ENCODE measurements around the gene TASOR2. TPM values are rescaled to one million over a fixed set of nuclear protein-coding genes. Genes with fewer than 3 reads are reported as not detected.

TASOR2 gene
- total RNA-seq: 10 to 100 TPM; 41.9 to 45.4 TPM

GRCh38 chr10:5684318-5684970, at the start of gene TASOR2:
TSS of gene TASOR2 (plus strand) at chr10:5684838. CDS start at chr10:5720643, 35,805 bp downstream.
- intact Hi-C loops (cut with DNase I, micrococcal nuclease): loop anchor here (1.0 to 10.0 kb wide), 13 partner anchors 18 to 858 kb away; partner anchors contain the start of genes ASB13 (in 2 of the 2), GDI2 (in 2 of the 2), AKR1E2 (in 1 of the 2) and FBH1 (in 1 of the 2)
- peak; percentile 98 for DNase-seq
- ATAC-seq: peak; percentile 91
- Mint-ChIP-seq H3K27ac (peak within 1 kb of the TSS; percentile 92), H3K36me3 (ENCODE audit: low read depth) (peaks cover 5% of the 10 kb centered on the region), H3K9me3 (ENCODE audit: low read depth) (no peaks in the 10 kb centered on the region), H3K27me3 (no peaks in the 10 kb centered on the region), H3K4me1 (peaks cover 56% of the 10 kb centered on the region), H3K4me3 (peak within 1 kb of the TSS; percentile 96)
- CTCF ChIA-PET: interaction anchor here (0.8 to 1.2 kb wide), 3 partner anchors 14 to 422 kb away, joined by 3 read pairs; partner anchors contain the start of gene GDI2
- POLR2A ChIA-PET: interaction anchor here (0.7 to 1.3 kb wide), 4 partner anchors 8 to 206 kb away, joined by 3 to 5 read pairs (median 4); partner anchors contain the start of genes ANKRD16 and FBH1

GRCh38 chr10:5634918-5635317, 49.7 kb upstream of the TASOR2 start:
- ATAC-seq (no peak), DNase-seq (no peak)
- Mint-ChIP-seq H3K36me3 (ENCODE audit: low read depth) (peaks cover 4% of the 10 kb centered on the region), H3K4me3 (no peak overlapping the region), H3K9me3 (ENCODE audit: low read depth) (no peaks in the 10 kb centered on the region), H3K4me1 (peaks cover 2% of the 10 kb centered on the region), H3K27ac (no peak overlapping the region), H3K27me3 (no peaks in the 10 kb centered on the region)
- ChIA-PET CTCF (interaction anchor here (1.2 kb wide), 1 partner anchor 12 kb away, joined by 4 read pairs; no protein-coding TSS in a partner anchor), POLR2A (interaction anchor here (0.7 kb wide), 1 partner anchor 238 kb away, joined by 3 read pairs; no protein-coding TSS in a partner anchor)
- intact Hi-C loops (cut with DNase I, micrococcal nuclease): loop anchor here in 1 of 2 experiments (5.0 kb wide), 1 partner anchor 117 kb away; no protein-coding TSS in a partner anchor

- ChIA-PET POLR2A (no interaction called here), CTCF (no interaction called here)
- no peaks in the 10 kb centered on the region for H3K27me3 Mint-ChIP-seq
- DNase-seq: no peak
- H3K9me3 Mint-ChIP-seq (ENCODE audit: low read depth): no peaks in the 10 kb centered on the region
- ATAC-seq: no peak
- H3K4me3 Mint-ChIP-seq: no peak overlapping the region
- H3K36me3 Mint-ChIP-seq (ENCODE audit: low read depth): peaks cover 11% of the 10 kb centered on the region
- no peaks in the 10 kb centered on the region for H3K4me1 Mint-ChIP-seq
- intact Hi-C loops (cut with DNase I, micrococcal nuclease): no loop called here
- H3K27ac Mint-ChIP-seq: no peak overlapping the region
Observed at GRCh38 chr10:5638494-5638893, 46.1 kb upstream of the TASOR2 start.

GRCh38 chr10:5639066-5639465, 45.6 kb upstream of the TASOR2 start:
- H3K4me3 Mint-ChIP-seq: no peak overlapping the region
- DNase-seq (no peak), ATAC-seq (no peak)
- no peaks in the 10 kb centered on the region for H3K9me3 Mint-ChIP-seq (ENCODE audit: low read depth)
- CTCF ChIA-PET: no interaction called here
- H3K27ac Mint-ChIP-seq: no peak overlapping the region
- peaks cover 13% of the 10 kb centered on the region for H3K36me3 Mint-ChIP-seq (ENCODE audit: low read depth)
- POLR2A ChIA-PET: no interaction called here
- intact Hi-C loops (cut with DNase I, micrococcal nuclease): no loop called here
- no peaks in the 10 kb centered on the region for H3K4me1 Mint-ChIP-seq
- no peaks in the 10 kb centered on the region for H3K27me3 Mint-ChIP-seq

GRCh38 chr10:5640036-5640435, 44.6 kb upstream of the TASOR2 start:
- POLR2A ChIA-PET: no interaction called here
- H3K27ac Mint-ChIP-seq: no peak overlapping the region
- H3K4me3 Mint-ChIP-seq: no peak overlapping the region

GRCh38 chr10:5640501-5640900, 44.1 kb upstream of the TASOR2 start:
- Mint-ChIP-seq H3K4me1 (no peaks in the 10 kb centered on the region), H3K27me3 (no peaks in the 10 kb centered on the region), H3K9me3 (ENCODE audit: low read depth) (no peaks in the 10 kb centered on the region), H3K4me3 (no peak overlapping the region), H3K36me3 (ENCODE audit: low read depth) (peaks cover 14% of the 10 kb centered on the region), H3K27ac (no peak overlapping the region)
- intact Hi-C loops (cut with DNase I, micrococcal nuclease): no loop called here
- ChIA-PET CTCF (no interaction called here), POLR2A (no interaction called here)
- DNase-seq: no peak
- ATAC-seq: no peak

More at GRCh38 chr10:5640036-5640435, 44.6 kb upstream of the TASOR2 start:
- intact Hi-C loops (cut with DNase I, micrococcal nuclease): no loop called here
- Mint-ChIP-seq H3K27me3 (no peaks in the 10 kb centered on the region), H3K36me3 (ENCODE audit: low read depth) (peaks cover 13% of the 10 kb centered on the region), H3K4me1 (no peaks in the 10 kb centered on the region), H3K9me3 (ENCODE audit: low read depth) (no peaks in the 10 kb centered on the region)
- no peak for ATAC-seq
- DNase-seq: no peak
- CTCF ChIA-PET: no interaction called here

GRCh38 chr10:5641501-5641900, 43.1 kb upstream of the TASOR2 start:
- H3K4me1 Mint-ChIP-seq: no peaks in the 10 kb centered on the region
- ATAC-seq (no peak), DNase-seq (no peak)
- H3K27ac Mint-ChIP-seq: no peak overlapping the region
- H3K36me3 Mint-ChIP-seq (ENCODE audit: low read depth): peaks cover 14% of the 10 kb centered on the region
- no peaks in the 10 kb centered on the region for H3K27me3 Mint-ChIP-seq
- intact Hi-C loops (cut with DNase I, micrococcal nuclease): no loop called here
- ChIA-PET CTCF (interaction anchor here (4.2 kb wide), 1 partner anchor 11 kb away, joined by 18 read pairs; no protein-coding TSS in a partner anchor), POLR2A (no interaction called here)
- no peak overlapping the region for H3K4me3 Mint-ChIP-seq
- no peaks in the 10 kb centered on the region for H3K9me3 Mint-ChIP-seq (ENCODE audit: low read depth)

GRCh38 chr10:5643346-5644067, 41.1 kb upstream of the TASOR2 start:
- ChIA-PET POLR2A (no interaction called here), CTCF (interaction anchor here (0.6 to 4.2 kb wide), 5 partner anchors 13 to 759 kb away, joined by 3 to 18 read pairs (median 4); no protein-coding TSS in a partner anchor)
- no peak for DNase-seq
- H3K4me1 Mint-ChIP-seq: no peaks in the 10 kb centered on the region
- H3K36me3 Mint-ChIP-seq (ENCODE audit: low read depth): peaks cover 20% of the 10 kb centered on the region
- no peak for ATAC-seq
- H3K27ac Mint-ChIP-seq: no peak overlapping the region
- H3K9me3 Mint-ChIP-seq (ENCODE audit: low read depth): no peaks in the 10 kb centered on the region
- no peaks in the 10 kb centered on the region for H3K27me3 Mint-ChIP-seq
- no peak overlapping the region for H3K4me3 Mint-ChIP-seq
- intact Hi-C loops (cut with DNase I, micrococcal nuclease): no loop called here

GRCh38 chr10:5644930-5645329, 39.7 kb upstream of the TASOR2 start:
- Mint-ChIP-seq H3K36me3 (ENCODE audit: low read depth) (peaks cover 18% of the 10 kb centered on the region), H3K9me3 (ENCODE audit: low read depth) (no peaks in the 10 kb centered on the region), H3K27ac (no peak overlapping the region), H3K27me3 (no peaks in the 10 kb centered on the region), H3K4me3 (no peak overlapping the region), H3K4me1 (no peaks in the 10 kb centered on the region)
- ChIA-PET POLR2A (no interaction called here), CTCF (interaction anchor here (4.2 kb wide), 1 partner anchor 14 kb away, joined by 18 read pairs; no protein-coding TSS in a partner anchor)
- intact Hi-C loops (cut with DNase I, micrococcal nuclease): no loop called here
- ATAC-seq (no peak), DNase-seq (no peak)

GRCh38 chr10:5645375-5645774, 39.3 kb upstream of the TASOR2 start:
- H3K36me3 Mint-ChIP-seq (ENCODE audit: low read depth): peaks cover 20% of the 10 kb centered on the region
- H3K4me3 Mint-ChIP-seq: no peak overlapping the region
- no peaks in the 10 kb centered on the region for H3K27me3 Mint-ChIP-seq
- H3K27ac Mint-ChIP-seq: no peak overlapping the region
- intact Hi-C loops (cut with DNase I, micrococcal nuclease): no loop called here
- ChIA-PET CTCF (no interaction called here), POLR2A (no interaction called here)
- H3K4me1 Mint-ChIP-seq: no peaks in the 10 kb centered on the region
- DNase-seq: no peak
- no peaks in the 10 kb centered on the region for H3K9me3 Mint-ChIP-seq (ENCODE audit: low read depth)
- ATAC-seq: no peak

- Mint-ChIP-seq H3K27me3 (no peaks in the 10 kb centered on the region), H3K4me1 (no peaks in the 10 kb centered on the region), H3K27ac (no peak overlapping the region), H3K9me3 (ENCODE audit: low read depth) (no peaks in the 10 kb centered on the region), H3K36me3 (ENCODE audit: low read depth) (peaks cover 18% of the 10 kb centered on the region), H3K4me3 (no peak overlapping the region)
- DNase-seq: no peak
- intact Hi-C loops (cut with DNase I, micrococcal nuclease): no loop called here
- ATAC-seq: no peak
- CTCF ChIA-PET: no interaction called here
- POLR2A ChIA-PET: no interaction called here
Observed at GRCh38 chr10:5645944-5646617, 38.6 kb upstream of the TASOR2 start.
